CMK (cell line): Measurements from ENCODE around the gene SLC27A5.
"Not testable (repeated sequence)": the region's sequence is repeated elsewhere in the genome, so short reads cannot be mapped to it uniquely, and the experiment has no call there.

Experiments
- DNase-seq: peaks from one replicate; pipeline ENCODE4 v3.0.0-alpha.2; 2010; ENCODE audit warnings: low read depth

SLC27A5 gene

GRCh38 chr19:58522709-58523108, 10.9 kb upstream of the SLC27A5 start:
- no peak for DNase-seq

- no peak for DNase-seq
Measured at GRCh38 chr19:58521651-58522050, 9.9 kb upstream of the SLC27A5 start.

- DNase-seq = no peak
Measured at GRCh38 chr19:58520257-58520599, 8.4 kb upstream of the SLC27A5 start.

GRCh38 chr19:58519355-58520256, 7.8 kb upstream of the SLC27A5 start, which contains the start of gene ZBTB45:
TSS of gene ZBTB45 (minus strand) at chr19:58519810. CDS start at chr19:58517673, 2,137 bp downstream.
- peak; percentile 98 for DNase-seq

GRCh38 chr19:58519087-58519354, 7.2 kb upstream of the SLC27A5 start:
- no peak for DNase-seq

- no peak for DNase-seq
Measured at GRCh38 chr19:58518256-58519086, 6.7 kb upstream of the SLC27A5 start.

GRCh38 chr19:58516964-58517833, 5.4 kb upstream of the SLC27A5 start:
- DNase-seq = no peak

GRCh38 chr19:58516246-58516836, 4.5 kb upstream of the SLC27A5 start:
- no peak for DNase-seq

- DNase-seq = no peak
Measured at GRCh38 chr19:58515259-58515658, 3.5 kb upstream of the SLC27A5 start.

GRCh38 chr19:58514564-58515022, 2.8 kb upstream of the SLC27A5 start:
- DNase-seq = no peak

- peak; percentile 99 for DNase-seq
Measured at GRCh38 chr19:58513694-58514563, 2.1 kb upstream of the SLC27A5 start.

- no peak for DNase-seq
Measured at GRCh38 chr19:58513213-58513693, 1.5 kb upstream of the SLC27A5 start.

- no peak for DNase-seq
Measured at GRCh38 chr19:58510084-58510862, 1.5 kb downstream of the SLC27A5 start.

- peak; percentile 98 for DNase-seq
Measured at GRCh38 chr19:58509731-58510083, 2.1 kb downstream of the SLC27A5 start.

GRCh38 chr19:58507602-58508223, 4.1 kb downstream of the SLC27A5 start:
- not testable (repeated sequence) for DNase-seq

GRCh38 chr19:58500242-58500641, 11.6 kb downstream of the SLC27A5 start:
- no peak for DNase-seq

GRCh38 chr19:58499021-58499927, 12.5 kb downstream of the SLC27A5 start:
- peak; percentile 99 for DNase-seq

- no peak for DNase-seq
Measured at GRCh38 chr19:58498316-58499020, 13.3 kb downstream of the SLC27A5 start.
